Measurements from ENCODE around the gene CUL4A. TPM values are rescaled to one million over a fixed set of nuclear protein-coding genes. Genes with fewer than 3 reads are reported as not detected.
A peak's percentile ranks its signal among the peaks of the same experiment; 100 is the strongest.
"Not testable (repeated sequence)": the region's sequence is repeated elsewhere in the genome, so short reads cannot be mapped to it uniquely, and the experiment has no call there.

CUL4A gene
- total RNA-seq, 1 experiment from 2014 or later, result 192 TPM

- no peak for DNase-seq (ENCODE audit: low read depth)
Measured at GRCh38 chr13:113233101-113233500, 23.7 kb downstream of the CUL4A start.

- no peak for DNase-seq (ENCODE audit: low read depth)
Measured at GRCh38 chr13:113238536-113238935, 29.1 kb downstream of the CUL4A start.

- DNase-seq (ENCODE audit: low read depth), result no peak
Measured at GRCh38 chr13:113239357-113239756, 29.9 kb downstream of the CUL4A start.

GRCh38 chr13:113239986-113240385 lies 30.6 kb downstream of the CUL4A start:
- DNase-seq (ENCODE audit: low read depth), result no peak

GRCh38 chr13:113241623-113242022 lies 32.2 kb downstream of the CUL4A start:
- not testable (repeated sequence) for DNase-seq (ENCODE audit: low read depth)

- DNase-seq (ENCODE audit: low read depth), result no peak
Measured at GRCh38 chr13:113243847-113244246, 34.4 kb downstream of the CUL4A start.

GRCh38 chr13:113245849-113246796 lies 36.7 kb downstream of the CUL4A start:
- no peak for DNase-seq (ENCODE audit: low read depth)

GRCh38 chr13:113252516-113253095 lies 43.2 kb downstream of the CUL4A start:
- no peak for DNase-seq (ENCODE audit: low read depth)

GRCh38 chr13:113257908-113258307 lies 48.5 kb downstream of the CUL4A start:
- DNase-seq (ENCODE audit: low read depth), result not testable (repeated sequence)

GRCh38 chr13:113258321-113259054 lies 49.1 kb downstream of the CUL4A start:
- no peak for DNase-seq (ENCODE audit: low read depth)

- DNase-seq (ENCODE audit: low read depth), result no peak
Measured at GRCh38 chr13:113260996-113261395, 51.6 kb downstream of the CUL4A start.

- not testable (repeated sequence) for DNase-seq (ENCODE audit: low read depth)
Measured at GRCh38 chr13:113263016-113263415, 53.6 kb downstream of the CUL4A start.

GRCh38 chr13:113267642-113268405 lies 58.4 kb downstream of the CUL4A start:
- DNase-seq (ENCODE audit: low read depth), result no peak

- no peak for DNase-seq (ENCODE audit: low read depth)
Measured at GRCh38 chr13:113272031-113272430, 62.6 kb downstream of the CUL4A start.

- DNase-seq (ENCODE audit: low read depth), result no peak
Measured at GRCh38 chr13:113272701-113273181, 63.3 kb downstream of the CUL4A start.

GRCh38 chr13:113273321-113273720 lies 63.9 kb downstream of the CUL4A start:
- DNase-seq (ENCODE audit: low read depth), result no peak

- DNase-seq (ENCODE audit: low read depth), result no peak
Measured at GRCh38 chr13:113273851-113274590, 64.6 kb downstream of the CUL4A start.

- DNase-seq (ENCODE audit: low read depth), result no peak
Measured at GRCh38 chr13:113274721-113275120, 65.3 kb downstream of the CUL4A start.

GRCh38 chr13:113275387-113275786 lies 66.0 kb downstream of the CUL4A start:
- peak; percentile 73 for DNase-seq (ENCODE audit: low read depth)

GRCh38 chr13:113280126-113280525 lies 70.7 kb downstream of the CUL4A start:
- DNase-seq (ENCODE audit: low read depth), result no peak
